OCI-LY1 (cell line): ENCODE data around the gene DPY19L3.
A peak's percentile ranks its signal among the peaks of the same experiment; 100 is the strongest.

Experiments used
- H2AFZ ChIP-seq: fragments of 200-600 bp; sonication (generic), shearing (Covaris generic); 2 replicates; pipeline ENCODE4 v1.6.0; 2014; ENCODE audit warnings: antibody characterized with exemption, mild to moderate bottlenecking, low read length
- H3F3A ChIP-seq: fragments of 200-600 bp; sonication (generic), shearing (Covaris generic); 2 replicates; pipeline ENCODE4 v1.6.0; 2014; ENCODE audit warnings: mild to moderate bottlenecking, antibody characterized with exemption, low read length, moderate library complexity; ENCODE audit not compliant: insufficient read depth
- H3K27ac ChIP-seq: fragments of 200-600 bp; sonication (generic); 2 replicates; pipeline ENCODE4 v1.5.1; 2014; ENCODE audit warnings: low read length, mixed run types, mild to moderate bottlenecking, low read depth; ENCODE audit not compliant: poor library complexity, severe bottlenecking
- H3K27me3 ChIP-seq: fragments of 200-600 bp; sonication (generic); 2 replicates; pipeline ENCODE4 v1.6.0; 2014; ENCODE audit warnings: antibody characterized with exemption, mild to moderate bottlenecking, low read length, moderate library complexity; ENCODE audit not compliant: insufficient read depth
- H3K36me3 ChIP-seq: fragments of 200-600 bp; sonication (generic); 2 replicates; pipeline ENCODE4 v1.6.1; 2014; ENCODE audit warnings: mild to moderate bottlenecking, antibody characterized with exemption, low read length, moderate library complexity, mixed read lengths; ENCODE audit not compliant: insufficient read depth
- H3K4me1 ChIP-seq: fragments of 200-600 bp; sonication (generic); 2 replicates; pipeline ENCODE4 v1.5.1; 2014; ENCODE audit warnings: mild to moderate bottlenecking, low read length, moderate library complexity; ENCODE audit not compliant: insufficient read depth, severe bottlenecking
- H3K4me2 ChIP-seq: fragments of 200-600 bp; sonication (generic), shearing (Covaris generic); 2 replicates; pipeline ENCODE4 v1.6.1; 2014; ENCODE audit warnings: low read length
- H3K4me3 ChIP-seq: fragments of 200-600 bp; sonication (generic); 2 replicates; pipeline ENCODE4 v1.5.1; 2014; ENCODE audit warnings: low read length, low read depth, mild to moderate bottlenecking, mixed read lengths; ENCODE audit not compliant: poor library complexity, severe bottlenecking
- H3K79me2 ChIP-seq: fragments of 200-600 bp; shearing (Covaris generic); 2 replicates; pipeline ENCODE4 v1.6.1; 2016; ENCODE audit warnings: mixed run types, low read length, mixed read lengths; ENCODE audit not compliant: insufficient read depth
- H3K9ac ChIP-seq: fragments of 200-600 bp; sonication (generic), shearing (Covaris generic); 2 replicates; pipeline ENCODE4 v1.6.1; 2014; ENCODE audit warnings: mild to moderate bottlenecking, low read length, mixed read lengths
- H3K9me2 ChIP-seq: fragments of 200-600 bp; sonication (generic), shearing (Covaris generic); 2 replicates; pipeline ENCODE4 v1.6.1; 2014; ENCODE audit warnings: low read depth, mild to moderate bottlenecking, low read length, mixed read lengths
- H3K9me3 ChIP-seq: fragments of 200-600 bp; shearing (Covaris generic); 2 replicates; pipeline ENCODE4 v1.6.1; 2014; ENCODE audit warnings: low read length, mixed read lengths
- H4K20me1 ChIP-seq: fragments of 200-600 bp; sonication (generic), shearing (Covaris generic); 2 replicates; pipeline ENCODE4 v1.6.0; 2016; ENCODE audit warnings: mild to moderate bottlenecking, low read length; ENCODE audit not compliant: insufficient read depth
- CTCF ChIP-seq: fragments of 200-600 bp; sonication (generic), shearing (Covaris generic); IDR thresholded peaks from 2 replicates; pipeline ENCODE4 v1.5.1; 2017; ENCODE audit warnings: mild to moderate bottlenecking, antibody characterized with exemption, low read length, moderate library complexity, mixed read lengths
- EZH2 ChIP-seq: fragments of 200-600 bp; sonication (generic), shearing (Covaris generic); IDR thresholded peaks from 2 replicates; pipeline ENCODE4 v1.8.0; 2017; ENCODE audit warnings: borderline replicate concordance, mixed run types, mild to moderate bottlenecking, antibody characterized with exemption, low read length, moderate library complexity, mixed read lengths

The DPY19L3 gene

GRCh38 chr19:32459204-32459865, 53.8 kb downstream of the DPY19L3 start:
- H3K4me2 ChIP-seq = no peak overlapping the region
- no peak overlapping the region for H3K9ac ChIP-seq
- H3K9me3 ChIP-seq = no peaks in the 10 kb centered on the region
- no peak for TF ChIP-seq EZH2
- TF ChIP-seq CTCF = no peak
- H3F3A ChIP-seq = 0 out of 2 replicates have a peak, but pooled peaks cover 3% of the 10 kb centered on the region
- no peaks in the 10 kb centered on the region for H3K27me3 ChIP-seq
- no peaks in the 10 kb centered on the region for H4K20me1 ChIP-seq
- no peak overlapping the region for H3K4me3 ChIP-seq
- H3K27ac ChIP-seq = no peak overlapping the region
- peaks cover 35% of the 10 kb centered on the region for H3K36me3 ChIP-seq
- H3K79me2 ChIP-seq = no peaks in the 10 kb centered on the region
- H3K9me2 ChIP-seq = no peaks in the 10 kb centered on the region
- H2AFZ ChIP-seq = no peak overlapping the region
- H3K4me1 ChIP-seq = peaks cover 9% of the 10 kb centered on the region

- Histone ChIP-seq H3K79me2 (no peaks in the 10 kb centered on the region), H3K9me2 (no peaks in the 10 kb centered on the region), H3K27me3 (no peaks in the 10 kb centered on the region), H3K4me3 (no peak overlapping the region), H2AFZ (no peak overlapping the region), H3K36me3 (peaks cover 31% of the 10 kb centered on the region), H3K9ac (no peak overlapping the region), H3F3A (0 out of 2 replicates have a peak, but pooled peaks cover 3% of the 10 kb centered on the region), H4K20me1 (no peaks in the 10 kb centered on the region), H3K4me2 (no peak overlapping the region), H3K9me3 (no peaks in the 10 kb centered on the region), H3K27ac (no peak overlapping the region), H3K4me1 (peaks cover 9% of the 10 kb centered on the region)
- TF ChIP-seq EZH2 (no peak), CTCF (no peak)
Measured at GRCh38 chr19:32460476-32460875, 54.9 kb downstream of the DPY19L3 start.

- no peaks in the 10 kb centered on the region for H3K27me3 ChIP-seq
- H3K4me3 ChIP-seq = no peak overlapping the region
- H3K27ac ChIP-seq = no peak overlapping the region
- no peaks in the 10 kb centered on the region for H3K4me1 ChIP-seq
- H4K20me1 ChIP-seq = no peaks in the 10 kb centered on the region
- no peaks in the 10 kb centered on the region for H3K9me2 ChIP-seq
- no peak overlapping the region for H3K4me2 ChIP-seq
- 0 out of 2 replicates have a peak, but pooled peaks cover 3% of the 10 kb centered on the region for H3F3A ChIP-seq
- no peak overlapping the region for H3K9ac ChIP-seq
- H3K36me3 ChIP-seq = peaks cover 22% of the 10 kb centered on the region; the same call in 1 of the 2 replicates
- H3K79me2 ChIP-seq = no peaks in the 10 kb centered on the region
- H2AFZ ChIP-seq = no peak overlapping the region
- peak; percentile 37 for TF ChIP-seq CTCF
- no peak for TF ChIP-seq EZH2
- no peaks in the 10 kb centered on the region for H3K9me3 ChIP-seq
Measured at GRCh38 chr19:32464279-32464678, 58.7 kb downstream of the DPY19L3 start.
